ENCODE data around the gene FAM210A.

- TF ChIP-seq CTCF (IDR thresholded peaks at IDR 0.05) (no peak), POLR2A (IDR thresholded peaks at IDR 0.05) (no peak)
These were observed 102.5 kb downstream of the FAM210A start for GRCh38 chr18:13623871-13624270.
